COLO668 (cell line): ENCODE results near the gene SLC39A1.

Experiments used
- DNase-seq: peaks from one replicate; lab custom pipeline; 2025; ENCODE audit not compliant: unreplicated experiment; lab: John Stamatoyannopoulos, UW

SLC39A1 gene

GRCh38 chr1:153977250-153978240 is 14.2 kb upstream of the SLC39A1 start, which contains the start of gene JTB:
JTB (minus strand) TSS chr1:153977674; CDS start chr1:153977252, 422 bp downstream.
- peak; percentile 94 for DNase-seq

- DNase-seq: peak; percentile 51
These were observed 13.5 kb upstream of the SLC39A1 start for GRCh38 chr1:153976819-153977249.

DNA sequence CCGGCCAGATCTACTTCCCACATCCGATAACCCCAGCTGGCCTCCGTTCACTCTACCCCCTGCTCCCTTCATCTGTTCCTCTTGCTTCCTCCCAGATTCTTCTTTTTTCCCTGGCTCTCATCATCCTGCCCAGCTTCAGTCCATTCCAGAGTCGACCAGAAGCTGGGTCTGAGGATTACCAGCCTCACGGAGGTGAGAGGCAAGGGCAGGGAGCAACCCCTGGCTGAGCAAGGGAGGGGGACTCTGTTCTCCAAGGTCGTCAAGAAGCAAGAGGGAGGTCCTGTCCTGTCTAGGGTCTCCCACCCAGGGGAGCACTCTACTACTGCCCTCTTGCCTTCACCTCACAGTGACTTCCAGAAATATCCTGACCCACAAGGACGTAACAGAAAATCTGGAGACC is 10.2 kb upstream of the SLC39A1 start:
- no peak for DNase-seq

GRCh38 chr1:153973071-153973470 is 9.7 kb upstream of the SLC39A1 start:
- DNase-seq: no peak

GRCh38 chr1:153970346-153970745 is 7.0 kb upstream of the SLC39A1 start:
- no peak for DNase-seq

DNA sequence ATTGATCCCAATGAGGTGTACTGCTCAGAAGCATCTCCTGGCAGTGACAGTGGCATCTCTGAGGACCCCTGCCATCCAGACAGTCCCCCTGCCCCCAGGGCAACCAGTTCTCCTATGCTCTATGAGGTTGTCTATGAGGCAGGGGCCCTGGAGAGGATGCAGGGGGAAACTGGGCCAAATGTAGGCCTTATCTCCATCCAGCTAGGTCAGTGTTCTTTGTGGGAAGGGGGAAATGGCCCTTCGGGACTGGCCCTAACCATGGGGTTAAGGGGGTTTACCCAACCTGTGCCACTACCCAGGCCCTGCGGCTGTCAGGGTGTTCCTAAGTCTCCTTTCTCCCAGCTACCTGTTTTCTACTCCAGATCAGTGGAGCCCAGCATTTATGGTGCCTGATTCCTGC is 5.6 kb upstream of the SLC39A1 start:
- DNase-seq: no peak

- DNase-seq: peak; percentile 43
These were observed 5.1 kb upstream of the SLC39A1 start for GRCh38 chr1:153968408-153968807.

- peak; percentile 73 for DNase-seq
These were observed 4.6 kb upstream of the SLC39A1 start for GRCh38 chr1:153968000-153968363.

DNA sequence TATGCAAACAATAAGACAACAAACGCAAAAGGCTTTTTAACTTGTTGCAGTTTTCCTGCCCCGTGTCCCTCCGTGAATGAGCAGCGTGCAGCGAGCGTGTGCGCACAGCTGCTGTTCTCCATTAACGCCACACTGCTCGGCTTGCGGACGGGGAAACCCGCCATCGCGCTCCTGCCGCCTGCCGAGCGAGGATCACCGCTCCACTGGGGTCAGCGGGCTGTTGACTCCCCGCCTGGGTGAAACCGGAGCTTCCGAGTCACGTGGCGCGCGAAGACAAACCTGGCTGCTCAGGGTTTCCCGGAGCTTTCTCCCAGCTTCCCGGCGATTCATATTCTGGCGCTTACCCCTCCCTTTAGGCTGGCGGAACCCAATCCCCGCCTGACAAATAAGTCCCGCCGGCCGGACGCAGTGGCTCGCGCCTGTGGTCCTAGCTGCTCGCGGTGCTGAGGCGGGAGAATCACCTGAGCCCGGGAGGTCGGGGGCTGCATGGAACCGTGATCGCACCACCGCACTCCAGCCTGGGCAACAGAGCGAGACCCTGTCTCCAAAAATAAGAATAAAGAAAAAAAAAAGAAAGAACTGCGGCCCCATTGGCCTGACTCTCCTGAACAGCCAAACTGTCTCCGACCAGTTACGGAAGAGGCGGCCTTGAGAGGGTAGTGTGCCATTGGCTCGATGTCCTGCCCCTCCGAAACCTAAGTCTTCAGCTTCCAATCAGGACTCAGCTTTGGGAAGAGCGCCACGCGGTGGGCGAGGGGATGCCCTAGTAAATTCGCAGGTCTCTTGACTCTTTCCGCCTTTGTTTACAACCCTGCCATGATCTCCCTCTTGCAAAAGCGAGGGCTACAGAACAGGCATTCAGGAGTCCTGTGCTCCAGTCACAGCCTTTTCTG is 4.0 kb upstream of the SLC39A1 start, which contains the start of gene CREB3L4:
Gene CREB3L4 (plus strand): TSS at position 796 of the 893 bp plus-strand sequence. CDS start 624 bp downstream, outside the sequence.
- DNase-seq: peak; percentile 97

DNA sequence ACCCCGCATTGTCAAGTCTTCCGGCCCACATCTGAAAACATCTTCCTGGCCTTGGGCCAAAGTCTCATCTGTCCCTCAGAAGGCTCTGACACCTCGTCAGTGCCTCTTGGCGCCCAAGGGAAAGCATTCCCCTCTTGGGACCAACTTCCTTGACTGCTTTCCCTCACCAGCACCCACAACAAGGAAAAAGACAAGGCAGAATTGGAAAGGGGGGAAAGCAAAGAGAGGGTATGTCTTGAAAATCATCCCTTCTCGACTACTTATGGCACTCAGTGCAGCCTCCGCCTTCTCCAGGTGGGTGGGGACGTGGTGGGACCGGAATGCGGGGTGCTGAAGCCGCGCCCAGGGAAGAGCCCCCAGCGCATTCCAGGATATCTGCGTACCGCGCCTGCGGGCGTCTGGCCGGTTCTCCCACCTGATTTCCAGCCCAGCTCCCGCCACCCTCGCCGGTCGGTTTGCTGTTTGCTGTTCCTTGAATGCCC is 554 bp upstream of the SLC39A1 start:
- DNase-seq: peak; percentile 65

GRCh38 chr1:153962088-153963029 is 978 bp downstream of the SLC39A1 start:
- peak; percentile 64 for DNase-seq

- no peak for DNase-seq
These were observed 1.9 kb downstream of the SLC39A1 start for GRCh38 chr1:153961421-153961820.

DNA sequence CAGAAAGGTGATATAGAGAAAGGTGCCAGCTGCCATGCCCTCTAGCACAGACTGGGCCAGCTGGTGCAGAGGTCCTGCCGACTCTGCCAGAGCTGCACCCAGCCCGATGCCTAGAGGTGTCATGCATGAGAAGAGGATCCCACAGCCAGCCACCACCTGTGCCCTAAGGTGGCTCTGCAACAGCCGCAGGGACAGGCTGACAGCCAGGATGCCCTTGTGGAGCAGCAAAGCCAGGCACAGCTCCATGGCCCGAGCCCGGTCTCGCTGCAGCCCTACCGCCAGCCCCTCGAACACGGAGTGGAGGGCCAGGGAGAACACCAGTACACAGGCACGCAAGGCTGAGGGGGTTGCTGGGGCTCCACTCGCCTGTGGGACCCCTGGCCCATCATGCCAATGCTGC is 3.1 kb downstream of the SLC39A1 start:
- no peak for DNase-seq

- no peak for DNase-seq
These were observed 3.9 kb downstream of the SLC39A1 start for GRCh38 chr1:153959454-153959853.

GRCh38 chr1:153958961-153959260 is 4.4 kb downstream of the SLC39A1 start:
- DNase-seq: no peak

- peak; percentile 99 for DNase-seq
These were observed 5.0 kb downstream of the SLC39A1 start, which contains the start of gene CRTC2 for GRCh38 chr1:153958111-153958960. CRTC2 (minus strand) TSS chr1:153958612; CDS start chr1:153958497, 115 bp downstream.

- DNase-seq: no peak
These were observed 5.6 kb downstream of the SLC39A1 start for GRCh38 chr1:153957744-153958110.

- DNase-seq: no peak
These were observed 6.2 kb downstream of the SLC39A1 start for GRCh38 chr1:153956997-153957715.

DNA sequence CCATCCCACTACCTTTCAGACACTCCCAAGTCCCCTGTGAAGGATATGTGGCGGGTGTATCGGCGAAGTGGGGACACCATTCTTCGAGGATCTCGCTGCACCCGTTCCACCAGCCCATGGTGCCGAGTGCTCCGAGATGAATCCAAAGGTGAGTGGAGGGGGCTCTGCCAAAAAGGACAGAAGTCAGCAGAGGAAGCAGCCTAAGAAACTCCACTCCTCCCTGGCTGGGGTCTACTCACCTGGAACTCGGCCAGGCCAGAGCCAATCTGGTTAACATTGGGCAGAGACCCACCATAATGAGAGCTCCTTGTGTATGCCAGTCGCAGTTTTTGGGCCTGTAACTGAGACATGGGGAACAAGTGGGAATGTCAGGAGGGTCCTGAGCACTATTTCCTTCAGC is 8.5 kb downstream of the SLC39A1 start:
- DNase-seq: no peak
